HG03103 (cell line): ENCODE results near the gene CELSR1.

Experiments
- ATAC-seq: cut with Tn5 transposase; IDR thresholded peaks from one replicate; pipeline ENCODE4 v1.9.1; 2021; ENCODE audit warnings: low read depth; ENCODE audit not compliant: unreplicated experiment

CELSR1 gene

DNA sequence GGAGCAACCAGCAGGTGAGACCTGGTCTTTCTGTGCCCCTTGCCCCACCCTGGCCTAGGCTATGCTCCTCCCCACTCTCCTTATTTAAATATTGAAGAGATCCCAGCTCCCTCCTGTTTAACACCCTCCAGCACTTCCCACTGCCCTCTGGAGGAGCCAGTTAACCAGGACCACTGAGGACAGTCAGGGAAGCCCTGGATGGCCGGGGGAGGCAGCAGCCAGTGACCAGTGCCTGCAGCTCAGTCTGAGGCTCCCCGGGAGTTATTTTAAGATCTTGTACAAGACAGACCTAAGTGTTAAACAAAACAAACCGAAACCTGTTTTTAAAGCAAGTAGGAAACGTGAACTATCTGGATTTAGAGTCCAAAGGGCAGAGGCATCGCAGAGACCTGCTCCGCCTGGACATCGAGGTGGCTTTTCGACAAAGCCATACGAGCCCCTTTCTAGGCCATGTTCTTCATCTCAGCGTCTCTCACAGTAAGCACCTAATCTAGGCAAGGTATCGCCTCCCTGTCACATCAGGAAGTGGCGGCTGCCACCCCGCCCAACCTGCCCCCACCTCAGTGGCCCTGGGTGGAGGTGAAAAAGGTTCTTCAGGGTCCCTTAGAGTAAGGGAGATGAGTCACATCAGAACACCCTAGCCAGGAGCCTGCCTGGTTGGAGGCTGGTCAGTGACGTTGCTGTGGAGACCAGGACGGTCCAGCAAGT, 166.7 kb downstream of the CELSR1 start:
- no peak for ATAC-seq

DNA sequence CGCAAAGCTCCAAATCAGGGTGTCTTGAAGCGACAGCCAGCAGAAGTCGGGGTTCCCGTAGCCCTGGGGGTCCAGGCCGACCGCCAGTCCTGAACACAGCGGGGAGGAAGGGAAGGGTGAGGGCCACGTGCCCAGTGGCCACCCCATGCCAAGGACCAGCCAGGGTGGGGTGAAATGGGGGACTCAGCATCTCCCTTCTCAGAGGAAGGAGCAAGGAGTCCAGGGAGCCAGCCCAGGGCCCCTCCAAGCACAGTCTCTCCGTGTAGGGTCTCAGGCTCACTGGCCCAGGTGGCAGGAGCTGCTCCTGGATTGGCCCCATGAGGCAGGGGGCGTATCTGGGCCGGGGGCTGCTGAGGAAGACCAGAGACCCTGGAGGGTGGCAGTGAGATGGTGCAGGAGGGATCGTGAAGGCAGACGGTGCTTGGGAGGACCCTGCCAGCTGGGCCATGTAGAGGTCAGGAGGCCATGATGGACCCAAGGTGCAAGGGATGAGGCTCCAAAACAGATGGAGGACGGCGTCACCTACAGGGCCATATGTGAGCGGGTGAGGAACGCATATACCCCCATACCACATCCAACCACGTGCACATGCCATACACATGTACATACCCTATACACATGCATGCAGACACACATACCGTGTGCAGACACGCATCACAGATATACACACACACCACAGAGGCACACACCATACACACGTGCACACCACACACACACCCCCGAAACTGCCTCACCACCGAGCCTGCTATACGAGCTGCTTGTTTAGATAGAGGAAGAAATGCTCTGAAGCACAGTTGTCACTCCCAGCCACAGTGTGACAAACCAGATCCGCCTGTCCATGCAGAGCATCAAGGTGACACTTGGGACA, 167.5 kb downstream of the CELSR1 start:
- no peak for ATAC-seq

DNA sequence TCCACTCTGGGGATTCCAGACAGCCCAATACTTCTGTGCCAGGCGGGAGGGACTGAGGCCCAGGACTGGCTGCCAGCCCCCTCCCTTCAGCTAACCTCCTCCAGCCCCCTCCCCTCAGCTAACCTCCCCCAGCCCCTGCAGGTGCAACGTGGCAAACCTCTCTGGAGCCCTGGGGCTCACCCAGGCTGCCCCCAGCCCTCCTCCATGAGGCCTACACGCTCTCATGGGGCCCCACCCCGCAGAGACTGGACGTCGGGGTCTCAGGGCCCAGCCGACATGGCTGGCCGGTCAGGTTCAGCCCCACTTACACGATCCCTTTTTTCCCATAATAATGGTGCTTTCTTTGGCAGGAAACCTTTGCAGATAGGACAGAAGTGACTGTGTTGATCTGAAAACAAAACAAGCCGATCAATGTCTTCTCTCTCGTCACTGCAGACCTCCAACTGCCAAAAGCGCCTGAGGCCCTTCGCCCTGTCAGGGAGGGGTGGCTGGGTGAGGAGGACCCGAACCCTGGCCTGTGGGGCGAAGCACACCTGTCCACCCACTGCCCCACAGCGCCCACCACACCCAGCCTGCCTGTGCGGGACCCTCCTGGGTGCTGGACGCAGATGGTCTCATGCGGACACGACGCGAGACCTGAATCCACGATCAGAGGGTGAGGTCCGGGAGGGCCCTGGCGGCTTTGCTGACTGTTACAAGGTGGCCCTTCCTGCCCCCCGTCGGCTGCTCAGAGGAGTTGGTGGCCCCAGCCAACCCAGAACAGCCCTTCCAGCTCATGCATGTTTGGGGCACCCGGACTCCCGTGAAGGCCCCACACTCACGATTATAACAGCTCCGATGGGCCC, 168.3 kb downstream of the CELSR1 start:
- no peak for ATAC-seq

DNA sequence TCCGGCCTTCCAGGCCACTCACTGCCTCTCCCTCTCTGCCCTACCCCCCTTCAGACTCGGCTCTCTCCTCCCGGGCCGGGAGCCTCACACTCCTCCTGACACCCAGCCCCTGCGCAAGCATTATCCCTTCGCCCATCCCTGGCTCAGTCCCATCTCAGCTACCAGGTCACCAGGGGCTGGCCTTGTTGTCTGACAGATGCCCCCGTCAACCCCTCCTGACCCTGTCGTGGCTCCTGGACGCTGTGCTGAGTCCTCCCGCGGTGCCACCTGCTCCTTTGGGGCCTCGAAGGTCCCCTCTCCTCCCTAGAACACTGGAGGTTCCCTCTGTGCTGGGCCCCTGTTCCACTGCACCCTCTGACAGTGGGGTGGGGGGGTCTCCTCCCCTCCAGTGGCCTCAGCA, 169.0 kb downstream of the CELSR1 start:
- no peak for ATAC-seq

DNA sequence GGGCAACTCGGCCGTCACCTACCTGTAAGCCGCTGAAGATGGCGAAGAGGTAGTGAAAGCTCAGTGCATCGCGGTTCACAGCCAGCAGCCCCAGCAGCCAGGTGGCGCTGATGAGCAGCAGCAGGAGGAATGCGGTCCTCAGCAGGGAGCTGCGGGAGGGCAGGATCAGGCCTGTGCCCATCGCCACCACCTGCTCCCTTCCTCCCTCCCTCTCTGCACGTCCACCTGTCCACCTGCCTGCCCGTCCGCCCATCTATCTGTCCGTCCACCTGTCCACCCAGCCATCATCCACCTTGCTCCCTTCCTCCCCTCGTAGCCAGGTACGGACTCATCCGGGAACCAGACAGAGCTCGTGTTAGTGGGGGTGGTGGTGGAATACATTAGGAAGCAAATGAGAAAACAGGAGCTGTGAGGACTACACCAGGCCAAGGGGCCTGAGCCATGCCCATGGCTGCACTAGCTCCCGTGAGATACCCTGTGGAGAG, 169.7 kb downstream of the CELSR1 start:
- no peak for ATAC-seq

DNA sequence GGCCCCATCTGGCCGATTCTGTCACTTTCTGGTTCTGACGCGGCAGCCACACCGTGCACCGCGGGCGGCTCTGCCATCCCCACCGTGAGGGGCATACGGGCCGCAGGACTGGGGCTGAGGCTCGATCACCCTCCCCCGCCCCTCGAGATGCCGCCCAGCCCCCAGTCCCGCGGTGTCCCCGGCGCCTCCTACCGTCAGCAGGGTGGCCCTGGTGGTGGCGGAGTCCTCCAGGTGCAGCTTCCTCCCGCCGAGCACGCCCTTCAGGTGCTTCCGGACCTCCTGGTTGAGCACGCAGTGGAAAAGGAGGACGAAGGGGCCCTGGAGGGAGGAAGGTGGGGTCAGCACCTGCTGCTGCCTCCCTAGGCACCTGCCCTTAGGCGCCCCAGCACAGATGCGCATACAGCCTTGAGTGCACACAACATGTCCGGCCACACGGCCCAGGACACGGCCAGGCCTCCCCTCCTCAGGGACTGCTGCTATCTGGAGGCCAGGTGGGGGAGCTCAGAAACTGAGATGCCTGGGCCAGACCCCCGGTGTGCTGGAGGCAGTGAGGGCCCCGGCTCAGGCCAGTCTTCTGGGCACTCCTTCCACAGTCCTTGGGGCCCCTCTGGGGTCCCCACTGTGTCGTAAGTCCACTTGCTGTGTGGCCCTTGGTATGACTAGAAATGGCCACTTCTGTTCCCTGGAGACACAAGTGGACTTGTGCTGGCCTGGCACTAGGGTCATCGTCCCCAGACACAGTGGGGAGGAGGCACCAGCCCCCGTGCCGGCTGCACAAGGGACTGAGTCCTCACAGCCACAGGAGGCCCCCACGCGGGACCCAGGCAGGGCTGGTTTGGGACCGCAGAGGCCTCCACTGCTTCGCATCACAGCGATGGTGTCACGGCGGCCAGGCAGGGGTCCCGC, 170.4 kb downstream of the CELSR1 start:
- ATAC-seq = no peak

DNA sequence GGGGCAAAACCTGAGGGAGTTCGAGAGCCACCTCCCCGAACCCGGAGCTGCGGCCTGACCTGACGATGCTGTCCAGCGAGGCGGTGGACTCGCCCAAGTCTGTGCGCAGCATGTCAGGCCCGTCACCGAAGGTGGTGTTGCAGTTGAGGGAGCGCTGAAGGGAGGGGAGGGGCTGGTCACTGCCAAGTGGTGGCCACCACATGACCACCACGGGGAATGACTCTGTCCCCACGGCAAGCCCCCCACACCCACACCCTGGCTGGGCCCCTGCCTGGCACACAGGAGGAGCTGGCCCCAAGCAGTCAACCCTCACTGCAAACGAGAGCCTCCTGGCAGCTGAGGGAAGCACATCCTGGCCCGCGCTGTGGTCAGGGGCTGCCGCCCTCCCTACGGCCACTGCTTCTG, 171.1 kb downstream of the CELSR1 start:
- no peak for ATAC-seq

DNA sequence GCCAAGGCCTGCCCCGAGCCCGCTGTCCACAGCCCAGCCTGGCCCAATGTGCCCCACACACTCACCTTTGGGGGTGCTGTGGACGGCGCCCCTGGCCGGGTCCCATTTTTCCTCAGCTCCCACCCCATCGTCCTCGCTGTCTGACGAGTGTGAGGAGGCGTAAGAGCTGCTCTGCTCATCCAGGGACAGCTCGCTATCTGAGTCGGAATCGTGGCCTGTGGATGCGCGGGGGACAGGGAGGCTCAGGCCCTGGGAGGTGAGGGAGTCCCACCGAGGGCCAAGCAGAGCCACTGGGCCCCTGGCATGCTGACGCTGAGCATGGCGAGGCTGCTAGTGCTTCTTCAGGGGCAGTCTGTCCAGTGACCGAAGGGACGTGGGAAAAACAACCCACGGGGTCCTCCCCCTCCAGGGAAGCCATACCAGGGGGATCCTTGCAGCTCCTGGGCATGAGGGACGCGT, 172.2 kb downstream of the CELSR1 start:
- no peak for ATAC-seq

DNA sequence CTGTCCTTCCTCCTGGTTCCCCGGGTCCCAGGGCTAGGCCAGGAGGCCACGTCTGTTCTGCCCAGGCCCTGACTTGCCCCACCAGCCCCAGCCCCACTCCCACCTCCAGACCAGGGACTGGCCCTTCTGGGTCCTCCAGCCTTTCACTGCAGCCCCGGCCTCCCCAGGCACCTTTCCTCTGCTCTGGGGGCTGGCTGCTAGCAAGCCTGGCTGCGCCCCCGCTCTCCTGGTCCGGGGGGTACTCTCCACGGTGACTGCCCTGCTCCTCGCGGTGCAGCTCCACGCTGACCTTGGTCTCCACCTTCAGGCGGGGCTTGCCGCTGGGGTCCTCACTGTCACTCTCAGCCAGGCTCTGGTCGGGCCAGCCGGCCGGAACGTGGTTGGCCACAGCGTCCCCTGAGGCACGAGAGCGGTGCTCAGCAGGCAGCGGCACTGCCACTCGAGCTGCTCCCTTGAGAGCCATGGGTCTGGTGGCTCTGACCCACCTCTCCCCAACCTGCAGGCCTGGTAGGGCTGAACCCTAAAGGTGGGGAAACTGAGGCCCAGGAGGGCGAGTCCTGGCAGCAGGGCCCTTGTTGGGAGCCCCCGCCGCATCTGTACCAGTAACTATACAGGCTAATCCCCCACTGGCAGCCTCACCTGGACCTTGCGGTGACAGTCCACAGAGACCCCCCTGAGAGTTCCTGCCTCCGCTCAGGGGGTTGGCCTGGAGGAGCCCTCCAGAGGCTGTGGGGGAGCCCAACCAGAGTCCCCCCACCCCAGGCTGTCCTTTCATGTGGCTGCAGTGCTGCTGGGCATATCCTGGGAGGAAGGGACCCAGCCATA, 172.9 kb downstream of the CELSR1 start:
- no peak for ATAC-seq

DNA sequence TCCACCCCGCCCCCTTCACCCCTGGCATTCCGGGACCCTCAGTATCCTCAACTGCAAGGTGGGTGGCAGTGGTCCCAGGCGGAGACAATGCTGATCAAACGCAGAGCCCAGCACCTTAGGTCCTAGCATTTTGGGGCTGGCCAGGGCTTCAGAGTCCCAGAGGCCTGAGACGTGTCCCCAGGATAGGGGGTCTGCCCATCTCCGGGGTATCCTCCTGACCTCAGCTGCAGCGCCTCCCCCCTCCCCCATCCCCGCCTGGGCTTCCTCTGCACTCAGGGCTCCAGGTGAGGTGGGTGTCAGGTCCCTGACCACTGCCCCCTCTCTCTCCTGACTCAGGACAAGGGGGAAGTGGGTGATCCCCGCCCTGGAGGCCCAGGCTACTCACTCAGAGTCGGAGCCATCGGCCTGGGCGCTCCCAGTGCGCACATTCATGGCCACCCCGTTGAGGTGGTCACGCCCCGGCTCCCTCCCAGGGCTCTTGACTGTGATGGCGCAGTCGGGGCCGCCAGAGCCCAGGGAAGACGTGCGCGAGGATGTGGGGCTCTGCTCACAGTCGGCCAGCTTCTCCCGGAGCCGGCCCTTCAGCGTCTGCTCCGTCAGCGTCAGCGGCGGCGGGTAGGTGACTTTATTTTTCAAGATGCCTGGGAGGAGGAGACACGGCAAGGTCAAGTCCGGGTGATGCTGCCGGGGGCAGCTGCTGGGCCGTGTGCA, 173.7 kb downstream of the CELSR1 start:
- ATAC-seq = no peak

DNA sequence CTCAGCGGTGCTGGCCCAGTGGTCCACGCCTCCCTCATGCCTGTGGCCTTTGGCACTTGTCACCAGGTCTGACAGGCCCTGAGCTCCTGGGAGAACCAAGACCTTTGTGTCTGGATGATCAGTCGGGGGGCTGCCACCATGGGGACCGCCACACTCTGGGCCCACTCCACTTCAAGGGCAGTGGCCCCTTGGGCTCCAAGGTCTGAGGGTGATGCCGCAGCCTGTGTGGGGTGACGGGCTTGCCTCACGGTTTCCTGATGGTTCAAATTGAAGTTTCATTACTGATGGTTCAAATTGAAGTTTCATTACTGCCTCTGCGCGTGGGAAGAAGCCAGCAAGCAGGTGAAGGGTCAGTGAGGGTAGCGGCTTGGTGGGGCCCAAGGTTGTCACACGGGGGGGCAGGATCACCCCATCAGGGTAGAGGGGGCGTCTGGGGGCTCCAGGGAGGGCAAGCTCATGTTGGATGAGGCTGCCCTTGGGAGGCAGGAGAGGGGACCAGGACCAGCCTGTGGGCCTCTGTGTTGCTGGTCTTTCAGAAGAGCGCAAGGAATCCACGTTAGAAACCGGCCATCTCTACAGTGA, 174.4 kb downstream of the CELSR1 start:
- no peak for ATAC-seq

DNA sequence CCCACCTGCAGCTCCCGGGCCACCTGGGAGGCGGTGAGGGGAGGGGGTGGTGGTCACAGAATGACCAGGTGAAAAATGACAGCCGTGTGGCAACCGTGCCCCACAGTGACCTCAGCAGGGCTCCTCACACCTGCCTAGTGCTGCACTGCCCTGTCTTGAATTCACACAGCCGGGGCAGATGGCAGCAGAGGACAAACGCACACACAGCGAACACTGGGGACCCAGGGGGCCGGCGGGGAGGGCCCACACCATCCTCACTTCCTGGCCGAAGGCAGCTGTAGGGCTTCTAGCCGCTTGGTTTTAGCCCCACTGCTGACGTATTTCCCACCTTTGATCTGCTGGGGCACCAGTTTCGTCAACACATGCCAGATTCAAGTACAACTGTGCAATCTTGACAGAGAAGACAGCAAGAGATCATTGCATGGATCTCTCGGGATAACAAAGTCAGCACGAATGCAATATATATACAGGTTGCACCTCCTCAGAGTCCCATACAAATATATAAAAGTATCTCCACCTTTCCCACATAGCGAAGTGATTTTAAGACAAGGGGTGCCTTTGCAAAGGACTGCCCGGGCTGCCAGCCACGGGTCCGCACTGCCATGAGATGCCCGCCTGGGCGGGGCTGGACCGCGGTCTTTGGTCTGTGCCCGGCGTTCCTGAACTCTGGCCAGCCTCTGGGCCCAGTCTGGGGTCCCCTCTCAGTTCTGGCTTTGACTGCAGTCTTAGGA, 175.1 kb downstream of the CELSR1 start:
- ATAC-seq = no peak

DNA sequence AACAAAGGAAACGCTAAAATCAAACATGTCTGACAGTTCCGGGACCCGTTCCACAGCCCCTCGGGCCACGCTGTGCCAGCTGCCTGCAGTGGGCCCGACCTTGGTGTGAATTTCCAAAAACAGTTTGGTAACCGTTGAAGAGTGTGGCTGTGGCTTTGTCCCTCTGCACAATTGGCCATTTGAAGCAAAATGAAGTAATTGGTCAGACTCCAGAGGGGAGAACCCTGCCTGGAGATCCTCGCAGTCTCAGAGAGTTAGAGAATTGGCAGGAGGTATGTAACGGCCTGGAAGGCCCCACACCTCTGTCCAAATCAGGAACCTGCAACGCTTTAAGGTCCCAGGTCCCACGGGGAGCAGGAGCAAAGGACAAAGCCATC, 175.6 kb downstream of the CELSR1 start:
- no peak for ATAC-seq

DNA sequence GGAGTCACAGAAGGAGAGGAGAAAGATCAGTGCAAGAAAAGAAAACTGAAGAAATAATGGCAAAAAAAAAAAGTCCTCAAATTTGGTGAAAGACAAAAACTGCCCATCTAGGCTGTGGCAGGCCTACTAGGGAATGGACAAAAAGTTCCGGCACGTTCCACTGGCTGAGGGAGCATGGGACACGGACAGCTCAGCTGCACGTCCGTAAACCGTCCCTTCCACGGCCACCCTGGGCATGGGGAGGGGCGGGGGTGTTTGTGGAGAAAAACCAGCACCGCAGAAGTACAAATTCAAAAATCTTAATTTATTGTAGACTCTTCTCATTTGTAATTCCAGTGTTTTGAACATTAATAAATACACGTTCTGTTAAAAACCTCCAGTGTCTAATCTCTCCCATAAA, 176.5 kb downstream of the CELSR1 start:
- ATAC-seq = no peak

DNA sequence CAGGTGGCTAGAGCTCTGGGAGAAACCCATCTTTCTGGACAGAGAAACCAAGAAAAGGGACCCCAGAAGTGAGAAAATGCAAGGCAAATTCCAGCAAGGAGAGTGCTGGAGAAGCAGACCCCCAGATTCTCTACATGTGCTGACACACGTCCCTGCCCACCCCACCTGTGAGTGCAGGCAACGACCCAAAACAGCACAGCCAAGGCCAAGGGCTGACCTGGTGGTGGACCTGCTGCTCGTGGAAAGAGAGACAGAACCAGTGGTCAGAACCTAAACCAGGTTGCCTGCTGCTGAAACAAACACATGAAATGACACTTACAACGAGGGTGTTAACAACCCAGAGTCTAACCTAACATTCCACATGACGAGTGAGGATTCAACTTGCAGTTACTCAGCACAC, 177.3 kb downstream of the CELSR1 start:
- no peak for ATAC-seq

DNA sequence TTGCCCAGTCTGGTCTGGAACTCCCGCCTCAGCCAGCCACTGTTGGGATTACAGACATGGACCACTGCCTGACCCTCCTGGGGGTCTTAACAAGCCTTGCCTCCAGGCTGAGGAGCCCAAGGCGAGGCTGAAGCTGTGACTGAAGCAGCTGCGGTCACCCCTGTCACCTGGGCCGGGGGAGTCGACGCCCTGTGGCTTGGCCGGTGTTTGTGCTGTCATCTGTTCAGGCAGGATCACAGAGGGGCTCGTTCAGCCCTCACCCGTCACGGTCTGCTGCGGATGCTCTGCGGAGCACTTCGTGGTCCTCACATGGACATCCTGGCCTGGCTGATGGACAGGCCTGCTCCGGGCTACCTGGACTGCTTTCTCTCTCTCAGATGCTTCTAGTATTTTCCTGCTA, 178.1 kb downstream of the CELSR1 start:
- no peak for ATAC-seq

DNA sequence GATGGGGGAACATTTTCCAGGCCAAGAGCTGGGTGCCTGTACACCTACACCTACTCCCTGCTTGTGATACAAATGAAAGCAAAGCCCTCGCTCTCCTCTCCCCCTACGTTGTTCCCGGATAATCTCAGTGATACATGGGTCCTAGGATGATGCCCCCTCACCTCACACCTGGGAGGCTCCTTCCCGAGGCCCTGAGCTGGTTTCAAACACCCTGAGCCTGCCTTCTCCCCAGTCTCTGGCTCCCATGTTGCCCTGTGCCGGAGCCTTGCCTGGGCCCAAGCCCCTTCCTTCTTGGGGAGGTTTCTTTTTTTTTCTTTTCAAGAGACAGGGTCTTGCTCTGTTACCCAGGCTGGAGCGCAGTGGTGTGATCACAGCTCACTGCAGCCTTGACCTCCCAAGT, 178.7 kb downstream of the CELSR1 start:
- ATAC-seq = no peak
